Vagina (tissue), 2 donors: ENCODE measurements around the gene PLEKHG2.

Source experiments
- POLR2A ChIP-seq, 2 donors: fragments of 450-650 bp; IDR thresholded peaks; one replicate each; pipeline ENCODE4 v1.6.1; 2017; ENCODE audit warnings: antibody characterized with exemption in 2 of 2, mild to moderate bottlenecking in 2 of 2, moderate library complexity in 2 of 2
- POLR2AphosphoS5 ChIP-seq, 2 donors: sonication (generic); formaldehyde crosslinking; IDR thresholded peaks; one replicate each; pipeline ENCODE4 v1.9.0; 2017; ENCODE audit warnings: antibody characterized with exemption in 2 of 2, mild to moderate bottlenecking in 2 of 2, low read depth in 1 of 2; ENCODE audit not compliant: insufficient read depth in 1 of 2
- TF ChIP-seq, protein P1 (sequence below), 3 experiments: fragments of 450-650 bp in 2 of 3; fragments of 200-600 bp in 1 of 3; sonication (generic) in 1 of 3; IDR thresholded peaks; one replicate each; pipeline ENCODE4 v1.5.1; 2017 to 2019; ENCODE audit warnings: antibody characterized with exemption in 3 of 3, mild to moderate bottlenecking in 2 of 3, moderate library complexity in 2 of 3

DNA sequence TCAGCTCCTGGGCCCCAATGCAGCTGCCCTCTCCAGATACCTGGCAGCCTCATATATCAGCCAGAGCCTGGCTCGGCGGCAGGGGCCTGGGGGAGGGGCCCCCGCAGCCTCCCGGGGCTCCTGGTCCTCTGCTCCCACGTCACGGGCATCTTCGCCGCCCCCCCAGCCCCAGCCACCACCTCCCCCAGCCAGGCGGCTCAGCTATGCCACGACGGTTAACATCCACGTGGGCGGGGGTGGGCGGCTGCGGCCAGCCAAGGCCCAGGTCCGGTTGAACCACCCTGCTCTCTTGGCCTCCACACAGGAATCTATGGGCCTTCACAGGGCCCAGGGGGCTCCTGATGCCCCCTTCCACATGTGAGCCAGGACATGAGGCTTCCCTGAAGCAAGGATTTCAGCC, 12.5 kb downstream of the PLEKHG2 start:
- TF ChIP-seq POLR2A (IDR thresholded peaks at IDR 0.05) (no peak), POLR2AphosphoS5 (IDR thresholded peaks at IDR 0.05; ENCODE audit: insufficient read depth in 1 of 2, low read depth in 1 of 2) (no peak)
- TF ChIP-seq, protein P1, sequence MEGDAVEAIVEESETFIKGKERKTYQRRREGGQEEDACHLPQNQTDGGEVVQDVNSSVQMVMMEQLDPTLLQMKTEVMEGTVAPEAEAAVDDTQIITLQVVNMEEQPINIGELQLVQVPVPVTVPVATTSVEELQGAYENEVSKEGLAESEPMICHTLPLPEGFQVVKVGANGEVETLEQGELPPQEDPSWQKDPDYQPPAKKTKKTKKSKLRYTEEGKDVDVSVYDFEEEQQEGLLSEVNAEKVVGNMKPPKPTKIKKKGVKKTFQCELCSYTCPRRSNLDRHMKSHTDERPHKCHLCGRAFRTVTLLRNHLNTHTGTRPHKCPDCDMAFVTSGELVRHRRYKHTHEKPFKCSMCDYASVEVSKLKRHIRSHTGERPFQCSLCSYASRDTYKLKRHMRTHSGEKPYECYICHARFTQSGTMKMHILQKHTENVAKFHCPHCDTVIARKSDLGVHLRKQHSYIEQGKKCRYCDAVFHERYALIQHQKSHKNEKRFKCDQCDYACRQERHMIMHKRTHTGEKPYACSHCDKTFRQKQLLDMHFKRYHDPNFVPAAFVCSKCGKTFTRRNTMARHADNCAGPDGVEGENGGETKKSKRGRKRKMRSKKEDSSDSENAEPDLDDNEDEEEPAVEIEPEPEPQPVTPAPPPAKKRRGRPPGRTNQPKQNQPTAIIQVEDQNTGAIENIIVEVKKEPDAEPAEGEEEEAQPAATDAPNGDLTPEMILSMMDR (IDR thresholded peaks at IDR 0.05), result no peak
